Kasumi-1 (cell line): ENCODE data around the gene CHD2.

Source experiments
- DNase-seq, 2 experiments: peaks; one replicate each; lab custom pipeline; 2025; lab: John Stamatoyannopoulos, UW

CHD2 gene

GRCh38 chr15:93068581-93069199, 168.6 kb downstream of the CHD2 start:
- DNase-seq: no peak

DNA sequence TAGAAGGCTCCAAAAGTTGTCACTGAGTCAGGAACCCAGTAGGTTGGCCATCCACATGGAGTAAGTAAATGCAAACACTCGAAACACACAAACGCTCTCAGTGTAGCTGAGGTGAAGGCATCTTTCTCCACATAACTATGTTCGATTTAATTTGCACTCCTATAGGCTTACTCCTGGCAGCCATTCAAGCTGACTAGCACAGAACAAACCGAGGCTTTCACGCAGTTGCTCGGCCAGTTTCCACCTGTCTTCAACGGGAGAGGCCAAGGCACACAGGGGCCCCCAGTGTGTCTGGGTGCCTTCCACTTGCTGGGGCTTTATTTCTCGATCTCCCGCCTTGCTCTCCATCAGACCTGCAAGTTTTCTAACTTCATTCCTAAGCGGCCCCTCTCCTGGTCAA, 170.0 kb downstream of the CHD2 start:
- DNase-seq: no peak

DNA sequence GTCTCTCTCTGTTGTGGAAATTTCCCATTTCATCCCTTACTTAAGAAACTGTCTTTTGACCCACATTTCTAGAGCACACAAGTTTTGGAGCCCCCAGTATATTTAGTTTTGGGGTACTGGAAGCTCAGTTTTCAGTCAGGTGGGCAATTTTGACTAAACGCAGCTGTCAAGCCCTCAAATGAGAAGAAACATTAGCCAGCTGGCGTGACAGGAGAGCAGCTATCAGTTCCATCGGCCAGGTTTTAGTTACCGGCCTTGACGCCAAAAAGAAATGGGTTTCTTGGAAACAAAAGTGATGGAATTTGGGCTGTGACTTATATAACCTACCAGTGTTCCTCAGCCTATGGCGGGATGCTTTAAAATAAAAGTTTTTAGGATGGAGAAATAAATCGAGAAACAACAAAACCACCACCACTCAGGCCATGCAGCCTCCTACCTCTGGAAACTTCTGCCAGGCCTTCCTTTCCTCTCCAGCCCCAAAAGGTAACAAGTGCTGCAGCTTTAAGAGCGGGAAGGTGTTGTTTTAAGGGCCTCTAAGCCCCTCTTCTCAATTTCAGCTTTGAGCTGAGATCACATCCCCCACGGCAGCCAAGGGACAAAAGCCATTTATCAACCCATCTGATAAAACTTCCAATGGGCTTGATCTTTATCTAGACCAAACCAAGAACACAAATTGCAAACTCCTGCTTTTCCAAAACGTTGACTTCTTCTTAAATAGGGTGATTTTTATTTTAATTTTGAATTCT, 170.6 kb downstream of the CHD2 start:
- DNase-seq: no peak

DNA sequence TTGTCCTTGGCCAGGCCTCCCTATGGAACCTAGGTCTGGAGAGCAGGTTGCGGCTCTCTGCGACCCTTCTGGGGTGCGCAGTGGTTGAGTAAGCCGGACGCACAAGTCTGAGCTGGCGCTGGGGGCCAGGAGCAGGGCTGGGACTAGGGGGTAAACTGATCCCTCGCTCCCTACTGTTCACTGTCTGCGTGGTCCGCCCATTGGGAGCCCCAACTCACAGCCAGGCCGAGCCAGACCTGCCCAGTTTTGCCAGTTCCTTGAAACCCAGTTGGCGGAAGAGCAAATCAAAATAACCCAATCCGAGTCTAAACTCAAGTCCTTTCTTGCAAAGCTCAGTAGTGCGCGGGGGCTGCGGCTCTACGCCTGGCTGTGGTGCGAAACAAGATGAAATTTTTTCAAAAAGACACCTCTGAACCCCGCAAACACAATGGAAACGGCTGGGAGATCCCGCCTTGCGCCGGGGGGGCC, 171.4 kb downstream of the CHD2 start:
- no peak for DNase-seq

DNA sequence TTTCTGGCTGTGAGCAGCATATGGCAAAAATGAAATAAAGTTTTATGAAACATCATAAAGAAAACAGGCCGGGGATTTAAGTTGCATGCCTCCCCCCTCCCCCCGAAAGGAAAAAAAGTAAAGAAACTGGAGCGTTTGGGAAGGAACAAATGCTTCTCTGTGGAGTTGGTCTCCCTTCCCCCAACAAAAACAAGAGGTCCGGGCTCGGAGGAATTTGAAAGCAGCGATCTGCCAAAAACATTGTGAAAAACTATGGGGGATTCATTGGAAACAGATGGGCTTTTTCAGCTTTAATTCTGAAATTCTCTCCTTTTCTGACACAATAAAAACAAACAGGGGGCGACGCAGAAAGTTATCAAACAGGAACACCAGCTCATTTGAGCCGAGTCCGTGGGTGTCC, 171.9 kb downstream of the CHD2 start:
- no peak for DNase-seq

DNA sequence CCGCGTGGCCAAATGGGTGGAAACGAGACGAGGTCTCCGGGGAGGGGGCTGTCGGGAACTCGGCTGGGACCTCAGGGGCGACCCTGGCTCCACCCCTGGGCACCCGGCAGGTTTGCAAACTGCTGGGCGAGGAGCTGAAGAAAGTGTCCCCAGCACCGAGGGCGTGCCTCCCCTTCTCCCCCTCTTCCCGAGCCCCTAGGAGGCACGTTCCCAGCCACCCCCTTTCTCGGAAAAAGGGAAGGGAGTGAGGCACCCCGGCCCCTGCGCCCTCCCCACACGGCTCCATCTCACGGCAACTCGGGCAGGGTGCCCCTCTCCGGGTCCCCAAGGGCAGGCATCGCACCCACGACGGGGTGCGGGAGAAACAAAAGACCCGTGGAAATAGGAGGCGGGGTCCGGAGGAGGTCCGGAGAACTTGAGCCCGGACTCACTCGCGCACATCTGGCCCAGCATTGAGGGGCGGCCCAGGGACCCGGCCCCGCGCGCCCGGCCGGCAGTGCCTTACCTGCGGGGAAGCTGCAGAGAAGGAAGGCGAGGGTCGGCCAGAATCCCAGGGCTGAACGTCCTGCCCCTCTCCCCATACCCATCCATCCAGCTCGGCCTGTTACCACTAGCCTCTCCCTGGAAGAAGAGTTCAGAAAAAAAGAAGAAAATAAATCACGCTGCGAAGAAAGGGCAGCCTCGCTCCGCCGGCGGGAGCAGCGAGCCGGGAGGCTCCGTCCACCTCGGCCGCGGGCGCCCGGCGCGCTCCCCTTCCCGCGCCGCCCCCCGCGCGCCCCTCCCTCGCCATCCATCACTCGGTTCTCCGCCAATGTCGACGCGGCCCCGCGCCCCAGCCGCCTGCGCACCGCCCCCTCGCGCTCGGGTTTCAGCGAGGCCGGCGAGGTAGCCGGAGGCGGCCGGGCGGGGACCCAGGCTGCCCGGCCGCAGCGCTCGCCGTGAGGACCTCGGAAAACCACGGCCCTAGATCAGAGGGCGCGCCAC, 172.6 kb downstream of the CHD2 start:
- DNase-seq: no peak

DNA sequence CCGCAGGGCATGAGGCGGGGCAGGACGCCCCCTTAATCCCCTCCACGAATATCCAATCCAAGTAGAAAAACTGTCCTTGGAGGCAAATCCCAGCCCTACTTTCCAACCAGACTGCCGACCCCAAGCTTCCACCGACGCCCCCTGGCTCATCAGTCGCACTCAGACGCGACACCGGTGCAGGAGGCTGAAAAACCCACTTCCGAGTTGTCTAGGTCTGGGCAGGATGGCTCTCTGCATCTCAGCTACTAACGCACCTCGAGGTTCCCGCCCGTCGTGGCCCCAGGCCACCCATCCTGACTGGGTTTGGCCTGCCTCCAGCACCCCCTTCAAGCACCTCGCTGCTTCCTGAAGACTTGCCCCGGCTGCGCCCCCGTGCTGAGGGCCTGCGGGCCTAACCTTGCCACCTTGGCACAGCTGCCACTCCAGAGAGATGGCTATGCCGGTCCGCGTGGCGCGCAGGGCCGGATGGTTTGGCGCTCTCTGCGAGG, 173.4 kb downstream of the CHD2 start:
- DNase-seq: no peak

- no peak for DNase-seq
These were observed 174.5 kb downstream of the CHD2 start for GRCh38 chr15:93074599-93074998.

DNA sequence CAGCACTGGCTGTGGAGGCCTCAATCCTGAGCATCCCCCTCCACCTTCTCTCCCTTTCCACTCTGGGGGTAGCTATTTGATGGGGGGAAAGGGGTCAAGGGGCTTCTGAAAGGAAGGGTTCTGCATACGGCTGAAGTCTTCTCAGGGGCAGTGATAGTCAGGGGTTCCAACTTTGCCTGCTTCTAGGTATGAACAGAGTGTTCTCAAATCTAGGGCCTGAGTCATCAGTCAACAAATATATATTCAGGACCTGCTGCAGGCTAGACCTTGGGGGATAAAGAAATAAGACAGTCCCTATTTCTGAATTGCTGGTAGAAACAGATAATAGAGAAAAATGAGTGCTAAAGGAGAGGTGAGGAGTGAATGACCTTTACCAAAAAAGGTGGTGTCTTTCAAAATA, 176.1 kb downstream of the CHD2 start:
- no peak for DNase-seq

GRCh38 chr15:93076875-93077274, 176.8 kb downstream of the CHD2 start:
- DNase-seq: no peak
